HG03066 (cell line): ENCODE measurements around the gene SLIT3.

Experiments used
- ATAC-seq: cut with Tn5 transposase; IDR thresholded peaks from one replicate; pipeline ENCODE4 v1.9.1; 2021; ENCODE audit warnings: low read depth; ENCODE audit not compliant: unreplicated experiment

The SLIT3 gene

GRCh38 chr5:169272111-169272510, 28.8 kb downstream of the SLIT3 start:
- ATAC-seq: no peak

- ATAC-seq: no peak
These were observed 30.1 kb downstream of the SLIT3 start for GRCh38 chr5:169270827-169271226.

GRCh38 chr5:169268019-169268418, 32.9 kb downstream of the SLIT3 start:
- no peak for ATAC-seq

- ATAC-seq: no peak
These were observed 35.1 kb downstream of the SLIT3 start for GRCh38 chr5:169265888-169266287.

GRCh38 chr5:169263591-169263990, 37.3 kb downstream of the SLIT3 start:
- ATAC-seq: no peak

GRCh38 chr5:169260896-169261569, 39.9 kb downstream of the SLIT3 start:
- ATAC-seq: no peak

GRCh38 chr5:169258372-169259000, 42.5 kb downstream of the SLIT3 start:
- no peak for ATAC-seq

- no peak for ATAC-seq
These were observed 44.7 kb downstream of the SLIT3 start for GRCh38 chr5:169256191-169256590.

GRCh38 chr5:169253071-169253470, 47.9 kb downstream of the SLIT3 start:
- ATAC-seq: no peak

- no peak for ATAC-seq
These were observed 49.4 kb downstream of the SLIT3 start for GRCh38 chr5:169251333-169252084.

GRCh38 chr5:169250887-169251286, 50.1 kb downstream of the SLIT3 start:
- no peak for ATAC-seq

GRCh38 chr5:169248996-169249395, 51.9 kb downstream of the SLIT3 start:
- no peak for ATAC-seq

- no peak for ATAC-seq
These were observed 52.4 kb downstream of the SLIT3 start for GRCh38 chr5:169248550-169248949.

GRCh38 chr5:169244812-169245211, 56.1 kb downstream of the SLIT3 start:
- no peak for ATAC-seq

GRCh38 chr5:169243651-169244422, 57.1 kb downstream of the SLIT3 start:
- no peak for ATAC-seq

GRCh38 chr5:169242849-169243186, 58.1 kb downstream of the SLIT3 start:
- ATAC-seq: no peak

- no peak for ATAC-seq
These were observed 58.6 kb downstream of the SLIT3 start for GRCh38 chr5:169242175-169242848.

- no peak for ATAC-seq
These were observed 71.5 kb downstream of the SLIT3 start for GRCh38 chr5:169229342-169229892.

GRCh38 chr5:169226895-169227294, 74.0 kb downstream of the SLIT3 start:
- no peak for ATAC-seq

GRCh38 chr5:169225830-169226356, 75.0 kb downstream of the SLIT3 start:
- no peak for ATAC-seq
